ENCODE data around the gene HHIPL1. TPM values are rescaled to one million over a fixed set of nuclear protein-coding genes. Genes with fewer than 3 reads are reported as not detected.

Gene HHIPL1
- total RNA-seq, 2 experiments from 2014 or later = not detected

Other genes starting within 250 kb of the HHIPL1 start
- 10 to 100 TPM; 65.2 to 66.0 TPM for gene SETD3, start 164.3 kb upstream of the HHIPL1 start, total RNA-seq
- gene CCNK, start 163.7 kb upstream of the HHIPL1 start, total RNA-seq = 10 to 100 TPM; 81.0 to 81.2 TPM
- gene CCDC85C, start 40.9 kb upstream of the HHIPL1 start, total RNA-seq = 1 to 10 TPM; 7.5 to 8.9 TPM
- gene CYP46A1, start 39.2 kb downstream of the HHIPL1 start, total RNA-seq = not detected
- not detected for gene EML1, start 148.3 kb downstream of the HHIPL1 start, total RNA-seq

Data from activated CD8-positive, alpha-beta T cell treated with anti-CD3 and anti-CD28 coated beads, Interleukin-2, amount 10 ng/mL, durations not matched to agents 7 days and 5 days (primary cell).